ENCODE results near the gene PADI1.

DNA sequence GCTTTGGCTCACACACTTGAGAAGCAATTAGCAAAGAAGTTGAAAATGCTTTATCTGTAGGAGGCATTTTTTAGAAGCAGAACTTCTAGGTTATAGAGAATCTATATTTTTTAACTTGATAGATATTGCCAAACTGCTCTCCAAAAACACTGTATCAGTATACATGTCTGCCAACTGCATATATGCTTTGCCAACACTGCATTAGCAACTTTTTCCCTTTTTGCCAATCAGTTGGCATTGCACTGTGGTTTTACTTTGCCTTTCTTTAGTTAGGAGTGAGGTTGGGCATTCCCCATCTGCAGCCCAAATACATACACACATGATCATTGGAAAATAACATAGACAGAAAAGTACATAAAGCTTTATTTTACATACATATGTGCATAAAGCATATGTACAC, 59.0 kb downstream of the PADI1 start:
- TF ChIP-seq POLR2A (IDR thresholded peaks at IDR 0.05; ENCODE audit: extremely low read depth, insufficient read length), result no peak
- TF ChIP-seq, protein P1, sequence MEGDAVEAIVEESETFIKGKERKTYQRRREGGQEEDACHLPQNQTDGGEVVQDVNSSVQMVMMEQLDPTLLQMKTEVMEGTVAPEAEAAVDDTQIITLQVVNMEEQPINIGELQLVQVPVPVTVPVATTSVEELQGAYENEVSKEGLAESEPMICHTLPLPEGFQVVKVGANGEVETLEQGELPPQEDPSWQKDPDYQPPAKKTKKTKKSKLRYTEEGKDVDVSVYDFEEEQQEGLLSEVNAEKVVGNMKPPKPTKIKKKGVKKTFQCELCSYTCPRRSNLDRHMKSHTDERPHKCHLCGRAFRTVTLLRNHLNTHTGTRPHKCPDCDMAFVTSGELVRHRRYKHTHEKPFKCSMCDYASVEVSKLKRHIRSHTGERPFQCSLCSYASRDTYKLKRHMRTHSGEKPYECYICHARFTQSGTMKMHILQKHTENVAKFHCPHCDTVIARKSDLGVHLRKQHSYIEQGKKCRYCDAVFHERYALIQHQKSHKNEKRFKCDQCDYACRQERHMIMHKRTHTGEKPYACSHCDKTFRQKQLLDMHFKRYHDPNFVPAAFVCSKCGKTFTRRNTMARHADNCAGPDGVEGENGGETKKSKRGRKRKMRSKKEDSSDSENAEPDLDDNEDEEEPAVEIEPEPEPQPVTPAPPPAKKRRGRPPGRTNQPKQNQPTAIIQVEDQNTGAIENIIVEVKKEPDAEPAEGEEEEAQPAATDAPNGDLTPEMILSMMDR (IDR thresholded peaks at IDR 0.05; ENCODE audit: low read depth, low read length), result no peak
